OCI-M1 (cell line): ENCODE results near the gene C2orf78.
"Not testable (repeated sequence)": the region's sequence is repeated elsewhere in the genome, so short reads cannot be mapped to it uniquely, and the experiment has no call there.

Experiments used
- DNase-seq: peaks from one replicate; lab custom pipeline; 2025; lab: John Stamatoyannopoulos, UW

The C2orf78 gene, protein sequence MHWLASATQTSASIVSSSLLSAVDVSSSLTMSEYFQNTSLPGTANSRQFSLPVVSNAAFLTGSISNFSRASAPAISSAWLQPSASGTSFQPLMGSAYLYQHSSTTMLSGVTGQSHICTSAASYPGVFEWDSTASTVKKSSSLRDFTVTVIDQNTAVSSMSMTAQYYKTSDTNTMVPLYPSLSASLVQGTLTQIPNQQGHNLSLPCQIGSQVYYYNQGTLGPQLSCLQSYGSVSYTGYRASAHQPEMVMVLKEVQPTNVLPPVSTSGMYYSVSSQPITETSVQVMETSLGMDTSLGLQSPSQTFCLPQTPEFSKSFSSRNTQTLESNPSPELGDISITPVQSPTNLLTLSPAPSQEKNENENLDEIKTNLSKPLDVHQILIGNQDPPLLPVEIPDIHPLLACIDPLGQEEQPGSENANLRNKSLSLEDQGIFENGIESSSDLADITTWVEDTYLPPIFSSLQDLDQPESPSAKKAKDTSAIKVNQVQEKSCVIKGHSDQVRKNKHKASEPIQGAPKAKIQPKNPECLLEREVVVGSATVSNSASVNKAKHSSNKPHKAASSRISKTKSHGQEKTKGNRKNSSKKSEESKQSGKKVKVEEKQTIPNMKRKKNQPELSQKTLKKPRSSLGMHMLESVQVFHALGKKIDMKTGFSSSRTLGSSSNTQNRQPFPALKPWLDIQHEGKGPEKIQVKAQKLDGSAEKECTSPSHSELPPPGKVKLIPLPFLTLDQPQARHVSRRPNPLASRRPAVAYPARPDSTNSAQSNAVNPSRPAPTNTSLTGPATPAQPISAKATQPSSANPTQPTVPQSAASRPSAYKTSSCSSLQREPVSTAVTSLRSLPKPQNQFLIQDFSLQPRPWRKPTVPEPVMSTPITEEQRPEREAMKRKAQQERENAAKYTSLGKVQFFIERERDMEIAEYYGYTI

DNA sequence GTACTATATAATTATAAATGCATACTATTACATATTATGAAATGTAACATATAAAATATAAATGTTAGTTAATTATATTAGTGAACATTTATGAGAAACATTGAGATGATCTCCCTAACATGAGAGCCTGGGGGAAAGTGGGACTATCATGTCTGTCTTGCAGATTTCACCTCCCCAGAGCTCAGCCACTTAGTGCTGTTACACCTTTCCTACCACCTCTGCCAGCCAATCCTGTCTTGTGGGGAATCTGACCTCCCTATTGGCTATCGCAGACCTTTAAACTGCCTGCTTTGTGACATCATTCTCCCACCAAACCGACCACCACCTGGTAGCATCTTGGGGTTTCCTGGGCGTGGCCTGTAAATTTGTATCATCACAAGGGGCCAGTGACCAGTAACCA, at the start of gene C2orf78:
C2orf78 (plus strand) TSS at position 301 of the 400 bp plus-strand sequence. CDS start 127 bp downstream, outside the sequence.
- DNase-seq, result not testable (repeated sequence)

DNA sequence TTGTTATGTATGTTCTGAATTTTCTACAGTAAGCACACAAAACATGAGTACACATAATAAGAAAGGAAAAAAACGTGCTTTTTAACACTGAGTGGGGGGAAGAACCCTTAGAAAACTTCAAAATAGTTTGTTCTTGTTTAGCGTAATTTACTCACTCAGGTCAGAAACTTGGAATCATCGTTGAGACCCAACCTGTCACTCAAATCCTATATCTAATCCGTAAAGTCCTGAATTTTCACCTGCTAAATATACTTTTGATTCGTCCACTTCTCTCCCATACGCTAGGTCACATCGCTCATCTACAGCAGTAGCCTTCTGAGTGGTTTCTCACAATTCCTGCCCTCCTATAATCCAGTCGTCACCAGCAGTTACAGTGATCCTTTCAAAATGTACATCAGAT, 47.6 kb upstream of the C2orf78 start:
- no peak for DNase-seq

DNA sequence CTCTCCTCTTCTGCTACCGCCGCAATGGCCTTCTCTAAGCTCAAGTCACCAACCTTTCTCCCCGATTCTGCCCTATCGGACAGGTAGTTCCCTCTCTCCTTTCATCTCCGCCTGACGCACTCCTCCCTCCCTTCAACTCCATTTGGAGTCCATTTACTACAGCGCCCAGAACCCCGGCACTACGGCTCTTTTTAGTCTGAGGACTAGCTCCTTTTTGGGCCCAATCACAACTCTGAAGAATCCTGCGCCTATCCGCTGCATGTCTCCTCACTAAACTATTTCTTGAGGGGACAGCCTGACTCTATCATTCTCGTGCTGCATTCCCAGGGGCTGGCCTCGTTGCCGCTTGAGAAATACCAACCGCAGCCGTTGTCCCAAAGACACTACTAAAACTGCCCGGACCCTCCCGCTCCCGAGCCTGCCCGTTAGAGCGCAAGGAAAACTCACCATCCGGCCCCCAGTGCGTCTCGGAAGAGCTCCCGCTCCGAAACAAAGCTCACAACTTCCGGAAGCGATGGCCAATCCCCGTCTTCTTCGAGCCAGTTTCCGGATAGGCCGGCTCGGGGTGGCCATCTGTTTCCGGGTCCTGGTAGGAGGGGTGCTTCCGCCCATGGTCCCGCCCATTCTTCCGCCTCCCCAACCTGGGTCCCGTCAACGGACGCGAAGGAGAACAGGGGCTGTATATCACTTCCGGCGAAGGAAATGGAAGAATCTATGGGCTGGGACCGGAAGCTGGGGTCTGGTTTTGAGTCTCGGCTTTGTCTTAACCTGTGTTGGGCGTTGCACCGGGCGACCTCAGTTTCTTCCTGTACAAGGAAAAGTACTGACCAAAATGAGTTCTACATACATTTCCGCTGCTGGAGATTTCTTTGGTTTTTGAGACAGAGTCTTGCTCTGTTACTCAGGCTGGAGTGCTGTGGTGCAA, 46.9 kb upstream of the C2orf78 start, which contains the start of gene TPRKB:
TPRKB (minus strand) TSS at position 491 of the 925 bp plus-strand sequence. CDS start 2,776 bp downstream, outside the sequence.
- peak; percentile 96 for DNase-seq

DNA sequence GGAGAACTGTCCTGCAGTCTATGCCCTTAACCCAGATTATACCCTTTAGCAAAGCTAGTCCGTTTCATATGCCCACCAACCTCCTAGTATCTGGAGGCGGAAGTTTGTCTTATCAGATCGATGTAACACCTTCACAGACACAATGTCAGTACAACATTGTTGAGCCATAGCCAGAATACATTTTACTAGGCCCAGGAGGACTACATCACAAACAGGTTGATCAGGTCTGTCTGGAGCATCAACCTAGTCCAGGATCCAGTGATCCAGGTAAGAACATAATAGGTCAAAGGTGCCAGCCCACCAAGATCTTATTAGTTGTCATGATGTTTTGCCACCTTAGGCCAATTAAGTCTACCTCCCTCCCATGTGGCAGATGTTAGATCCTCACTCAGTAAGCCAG, 44.9 kb upstream of the C2orf78 start:
- DNase-seq, result no peak

DNA sequence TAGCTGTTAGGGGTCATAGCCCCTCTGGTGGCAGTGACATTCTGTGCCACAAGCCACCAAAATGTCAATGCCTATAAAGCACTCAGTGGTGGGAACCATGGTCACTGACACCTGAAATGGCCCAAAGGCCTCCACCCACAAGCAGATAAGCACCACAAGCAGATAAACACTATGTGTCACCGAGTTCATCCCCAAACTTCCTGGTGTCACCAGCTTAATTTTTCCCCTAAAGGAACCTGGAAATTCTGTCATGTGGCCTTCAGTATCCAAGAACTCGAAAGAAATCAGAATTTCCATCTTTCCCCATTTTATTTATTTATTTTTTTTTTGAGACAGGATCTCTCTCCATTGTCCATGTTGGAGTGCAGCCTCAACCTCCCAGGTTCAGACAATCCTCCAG, 43.2 kb upstream of the C2orf78 start:
- no peak for DNase-seq

DNA sequence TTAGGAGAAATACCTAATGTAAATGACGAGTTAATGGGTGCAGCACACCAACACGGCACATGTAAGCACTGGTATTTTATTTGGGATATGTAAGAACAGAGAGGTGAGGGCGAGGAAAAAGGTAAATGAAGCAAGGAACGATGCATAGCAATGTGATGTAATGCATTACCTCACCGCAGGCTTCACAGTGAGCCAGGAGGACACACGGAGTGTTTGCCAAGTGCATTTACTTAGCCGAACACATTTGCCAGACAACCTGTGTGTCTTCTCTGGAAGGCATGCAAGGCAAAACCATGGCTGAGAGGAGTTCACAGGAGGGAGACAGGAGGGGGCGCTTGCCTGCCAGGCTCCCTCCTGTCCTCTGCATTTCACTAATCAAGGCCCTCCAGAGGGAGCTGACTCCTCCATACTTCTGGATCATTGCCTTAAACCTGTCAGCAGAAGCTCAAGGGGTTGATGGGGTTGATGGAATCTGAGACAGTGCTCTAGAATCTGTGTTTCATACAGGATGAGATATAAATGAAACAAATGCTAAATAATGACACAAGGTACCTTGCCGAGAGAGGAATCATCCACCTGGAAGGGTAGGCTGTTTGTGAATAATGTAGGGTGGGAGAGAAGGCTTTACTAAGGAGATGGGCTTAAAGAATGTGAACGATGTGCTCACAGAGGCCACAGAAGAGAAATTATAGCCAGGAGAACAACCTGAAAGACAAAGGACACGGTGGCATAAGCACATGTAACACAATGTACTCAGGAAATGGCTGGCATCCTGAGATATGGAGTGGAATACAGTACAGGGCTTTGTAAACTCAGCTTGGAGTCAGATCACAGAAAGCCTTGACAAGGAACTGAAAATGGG, 37.7 kb upstream of the C2orf78 start:
- no peak for DNase-seq

DNA sequence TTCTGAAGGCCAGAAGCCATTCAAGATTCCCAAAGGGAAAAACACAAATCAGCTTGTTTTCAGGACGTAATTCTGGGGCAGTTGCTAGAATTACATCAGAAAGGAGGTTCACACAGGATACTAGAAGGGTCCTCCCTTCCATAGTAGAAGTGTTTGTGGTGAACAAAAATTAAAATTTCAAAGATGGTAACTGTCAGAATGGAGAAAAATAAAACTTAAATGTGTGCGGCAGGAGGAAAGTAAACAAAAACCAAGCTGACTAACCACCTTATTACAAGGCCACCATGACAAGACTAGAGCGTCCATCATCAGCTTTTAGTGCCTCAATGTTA, 37.1 kb upstream of the C2orf78 start:
- DNase-seq, result no peak

DNA sequence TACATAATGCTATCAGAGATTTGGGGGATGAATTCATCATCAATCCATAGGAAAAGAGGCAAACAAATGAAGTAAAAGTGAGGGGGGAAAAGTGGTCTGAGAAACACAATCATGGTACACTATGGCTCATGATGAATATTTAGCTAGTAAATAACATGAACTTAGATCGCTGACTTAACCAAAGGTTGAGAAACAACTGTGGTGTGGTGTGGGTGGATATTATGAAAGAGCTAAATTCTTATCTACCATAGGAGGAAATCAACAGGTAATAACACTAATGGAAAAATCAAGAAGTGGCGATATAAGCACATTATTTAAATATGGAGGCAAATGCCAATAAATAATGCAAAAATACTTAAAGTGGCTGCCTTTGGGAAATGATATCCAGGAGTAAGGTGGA, 34.7 kb upstream of the C2orf78 start:
- no peak for DNase-seq

DNA sequence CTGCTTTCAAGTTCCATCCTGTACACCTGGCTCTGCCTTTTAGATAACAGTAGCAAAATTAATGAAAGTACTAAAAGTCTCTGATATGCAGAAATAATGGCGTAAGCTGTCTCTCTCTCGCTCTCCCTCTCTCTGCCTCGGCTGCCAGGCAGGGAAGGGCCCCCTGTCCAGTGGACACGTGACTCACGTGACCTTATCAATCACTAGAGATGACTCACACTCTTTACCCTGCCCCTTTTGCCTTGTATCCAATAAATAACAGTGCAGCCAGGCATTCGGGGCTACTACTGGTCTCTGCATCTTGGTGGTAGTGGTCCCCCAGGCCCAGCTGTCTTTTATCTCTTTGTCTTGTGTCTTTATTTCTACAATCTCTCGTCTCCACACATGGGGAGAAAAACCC, 29.7 kb upstream of the C2orf78 start:
- DNase-seq, result not testable (repeated sequence)

DNA sequence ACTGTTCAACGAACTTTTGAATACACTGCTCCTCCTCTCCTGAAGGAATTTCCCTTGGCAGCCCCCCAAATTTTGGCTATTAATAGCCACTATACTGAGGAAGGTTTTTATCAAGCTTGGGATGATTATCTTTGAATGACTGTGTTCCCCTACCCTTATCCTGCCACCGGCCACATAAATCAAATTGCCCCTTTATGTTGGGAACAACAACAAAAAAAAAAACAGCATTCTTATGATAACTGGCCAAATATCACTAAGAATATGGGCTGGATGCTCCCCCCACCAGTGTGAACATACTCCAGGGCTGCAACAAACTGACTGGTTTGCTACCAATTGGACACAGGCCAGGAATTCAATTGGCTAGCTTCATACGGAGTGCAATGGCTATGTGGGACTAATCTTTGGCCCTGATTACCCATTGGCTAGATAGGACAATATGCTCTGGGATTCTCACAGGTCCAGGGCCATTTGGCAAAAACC, 24.7 kb upstream of the C2orf78 start:
- DNase-seq, result no peak

DNA sequence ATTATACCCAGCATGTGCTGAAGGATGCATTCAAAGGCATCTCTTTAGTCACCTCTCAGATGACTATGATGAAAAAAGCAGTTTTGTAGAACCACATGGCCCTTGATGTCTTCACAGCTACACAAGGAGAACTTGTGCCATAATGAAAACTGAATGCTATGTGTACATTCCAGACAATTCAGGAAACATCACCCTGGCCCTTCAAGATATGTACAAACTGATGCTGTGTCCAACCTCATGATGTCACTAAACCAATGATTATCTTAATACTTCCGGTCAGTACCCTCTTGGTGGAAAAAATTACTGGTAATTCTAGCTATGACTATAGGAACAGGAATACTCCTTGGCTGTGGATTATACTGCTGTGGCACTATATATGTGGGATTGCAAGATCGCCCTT, 24.1 kb upstream of the C2orf78 start:
- no peak for DNase-seq

DNA sequence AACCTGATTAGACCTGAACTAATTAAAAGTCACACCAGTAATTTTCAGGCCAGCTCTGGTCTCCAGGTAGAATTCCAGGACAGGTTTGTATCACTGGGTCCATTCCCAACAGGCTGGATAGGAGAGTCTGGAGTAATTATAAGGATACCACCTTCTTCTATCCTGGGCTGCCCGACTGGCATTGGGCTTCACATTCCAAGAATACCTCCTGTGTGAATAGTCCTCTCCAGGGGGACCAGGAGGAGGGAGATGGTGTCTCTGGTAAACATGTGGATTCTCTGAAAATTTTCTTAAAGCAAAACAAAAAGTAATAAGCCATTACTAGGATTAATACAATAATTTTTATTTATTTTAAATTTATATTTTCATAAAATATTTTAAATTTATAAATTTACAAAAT, 21.4 kb upstream of the C2orf78 start:
- DNase-seq, result no peak

DNA sequence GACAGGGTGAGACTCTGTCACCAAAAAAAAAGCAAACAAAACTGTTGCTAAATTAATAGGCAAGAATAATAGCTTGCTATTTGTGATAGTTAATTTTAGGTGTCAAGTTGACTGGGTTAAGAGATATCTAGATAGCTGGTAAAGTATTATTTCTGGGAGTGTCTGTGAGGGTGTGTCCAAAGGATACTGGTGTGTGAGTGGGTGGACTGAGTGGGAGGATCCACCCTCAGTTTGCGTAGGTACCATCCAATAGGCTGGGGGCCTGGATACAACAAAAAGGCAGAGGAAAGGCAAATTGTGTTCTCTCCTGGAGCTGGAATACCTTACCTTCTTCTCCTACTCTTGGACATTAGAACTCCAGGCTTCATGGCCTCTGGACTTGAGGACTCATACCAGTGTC, 19.0 kb upstream of the C2orf78 start:
- DNase-seq, result no peak

DNA sequence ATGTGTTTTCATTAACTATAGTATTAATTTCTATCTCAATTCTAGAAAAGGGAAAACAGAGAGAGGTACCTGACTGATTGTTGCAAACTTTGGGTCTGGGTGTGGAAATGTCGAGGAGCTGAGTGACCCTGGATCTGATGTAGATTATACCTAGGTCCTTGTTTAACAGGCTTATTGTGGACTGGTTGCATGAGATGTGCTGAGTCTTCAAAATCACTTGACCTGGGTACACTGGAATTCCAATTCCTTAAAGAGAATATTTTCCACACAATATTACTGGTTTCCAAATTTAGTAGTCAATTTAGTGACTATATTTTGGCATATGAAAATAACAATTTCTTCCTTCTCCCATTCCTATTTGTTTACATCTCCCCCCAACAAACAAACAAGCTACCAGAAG, 17.6 kb upstream of the C2orf78 start:
- no peak for DNase-seq

DNA sequence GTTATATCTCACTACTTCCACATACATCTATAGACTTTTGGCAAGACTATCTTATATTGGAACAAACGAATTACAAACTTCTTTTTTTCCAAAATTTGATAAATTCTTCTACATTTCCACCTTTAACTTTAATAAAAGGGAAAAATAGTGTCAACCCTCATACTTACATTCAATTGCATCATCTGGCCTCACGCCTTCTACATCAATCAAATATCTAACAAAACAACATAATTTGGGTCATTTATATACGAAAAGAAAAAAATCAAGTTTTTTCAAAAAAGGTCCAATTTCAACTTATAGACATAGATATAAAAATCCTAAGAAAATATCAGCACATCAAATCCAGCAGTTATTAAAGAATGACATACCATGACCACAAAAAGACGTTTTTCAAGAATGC, 17.0 kb upstream of the C2orf78 start:
- peak; percentile 5 for DNase-seq

DNA sequence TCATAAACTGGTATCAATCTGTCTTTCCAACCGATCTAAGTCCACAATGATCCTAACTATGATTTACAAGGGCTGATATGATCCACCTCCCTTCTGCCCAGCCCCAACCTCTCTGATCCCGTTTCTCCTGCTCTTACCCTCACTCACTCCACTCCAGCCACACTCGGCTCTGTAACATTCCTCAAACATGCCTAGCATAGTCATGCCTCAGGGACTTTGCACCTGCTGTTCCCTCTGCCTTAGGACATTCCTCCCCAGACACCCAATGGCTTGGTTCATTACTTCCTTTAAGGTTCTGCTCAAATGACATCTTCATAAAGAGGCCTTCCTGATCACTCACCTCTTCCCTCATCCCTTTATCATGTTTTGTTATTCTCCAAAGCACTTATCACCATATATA, 13.3 kb upstream of the C2orf78 start:
- no peak for DNase-seq

DNA sequence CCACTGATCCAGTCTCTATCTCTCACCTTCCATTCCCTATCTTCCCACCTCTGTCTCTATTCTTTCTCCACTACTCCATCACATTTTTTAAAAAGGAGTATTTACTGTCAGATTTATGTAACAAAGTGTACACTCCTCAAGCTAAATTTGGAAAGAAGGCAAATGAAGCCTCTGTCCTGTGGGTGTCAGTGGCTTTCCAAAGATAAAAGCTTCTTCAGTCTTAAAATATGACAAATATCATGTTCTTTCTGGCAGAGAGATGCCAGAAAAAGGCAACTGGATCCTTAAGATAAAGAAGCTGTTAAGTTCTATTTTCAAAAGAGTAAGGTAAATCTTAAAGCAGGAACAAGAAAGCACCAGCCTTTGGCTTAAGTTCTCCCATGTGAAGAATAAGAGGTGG, 11.2 kb upstream of the C2orf78 start:
- no peak for DNase-seq

DNA sequence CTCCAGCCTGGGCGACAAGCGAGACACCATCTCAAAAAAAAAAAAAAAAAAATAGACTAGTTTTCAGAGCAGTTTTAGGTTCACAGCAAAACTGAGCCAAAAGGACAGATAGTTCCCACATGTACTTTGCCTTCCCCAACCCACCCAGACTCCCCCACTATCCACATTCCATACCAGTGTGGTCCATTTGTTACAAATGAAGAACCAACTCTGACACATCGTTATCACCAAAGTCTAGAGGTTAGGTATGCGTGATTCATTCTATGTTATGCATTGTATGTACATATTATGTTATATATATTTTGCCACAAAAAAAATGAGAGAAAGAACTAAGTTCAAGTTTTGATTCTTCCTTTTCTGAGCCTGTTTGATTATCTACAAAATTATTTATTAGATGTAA, 7.6 kb upstream of the C2orf78 start:
- no peak for DNase-seq

DNA sequence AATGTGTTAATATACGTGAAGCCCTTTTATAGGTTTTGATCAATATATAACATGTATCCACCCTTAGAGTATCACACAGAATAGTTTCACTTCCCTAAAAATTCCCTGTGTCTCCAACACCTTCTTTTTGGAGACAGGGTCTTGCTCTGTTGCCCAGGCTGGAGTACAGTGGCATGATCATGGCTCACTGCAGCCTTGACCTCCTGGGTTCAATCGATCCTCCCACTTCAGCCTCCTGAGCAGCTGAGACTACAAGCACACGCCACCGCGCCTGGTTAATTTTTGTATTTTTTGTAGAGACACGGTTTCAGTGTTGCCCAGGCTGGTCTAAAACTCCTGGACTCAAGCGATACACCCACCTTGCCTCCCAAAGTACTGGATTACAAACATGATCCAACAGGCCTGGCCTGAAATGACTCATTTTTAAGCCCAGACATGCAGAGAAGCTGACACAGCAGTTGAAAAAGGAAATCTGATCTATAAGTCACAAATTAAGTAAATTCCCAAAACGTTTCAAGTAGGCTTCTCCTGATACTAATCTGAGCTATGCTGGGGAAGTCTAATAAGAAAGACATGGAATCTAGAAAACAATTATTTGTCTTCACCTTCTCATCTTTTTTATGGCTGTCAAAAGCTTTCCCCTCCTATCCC, 7.0 kb upstream of the C2orf78 start:
- DNase-seq, result no peak

DNA sequence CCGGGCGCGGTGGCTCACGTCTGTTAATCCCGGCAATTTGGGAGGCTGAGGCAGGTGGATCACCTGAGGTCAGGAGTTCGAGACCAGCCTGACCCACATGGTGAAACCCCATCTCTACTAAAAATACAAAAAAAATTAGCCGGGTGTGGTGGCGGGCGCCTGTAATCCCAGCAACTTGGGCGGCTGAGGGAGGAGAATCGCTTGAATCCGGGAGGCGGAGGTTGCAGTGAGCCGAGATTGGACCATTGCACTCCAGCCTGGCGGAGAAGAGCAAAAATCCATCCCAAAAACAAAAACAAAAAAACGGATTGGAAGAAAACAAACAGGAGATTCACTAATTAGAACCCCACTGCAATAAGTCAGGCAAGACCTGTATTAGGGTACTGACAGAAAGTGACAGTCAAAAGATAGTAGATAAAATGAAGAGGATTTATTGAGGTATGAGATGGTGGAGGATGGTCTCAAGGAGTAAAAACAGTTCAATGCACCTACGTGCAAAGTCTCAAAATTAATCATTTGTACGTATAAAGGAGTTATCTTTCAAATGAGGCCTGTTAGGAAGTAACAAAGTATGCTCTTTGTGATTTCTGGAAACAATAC, 5.0 kb upstream of the C2orf78 start:
- DNase-seq, result not testable (repeated sequence)
